ENCODE measurements around the gene ADCYAP1.

- TF ChIP-seq, protein P1, sequence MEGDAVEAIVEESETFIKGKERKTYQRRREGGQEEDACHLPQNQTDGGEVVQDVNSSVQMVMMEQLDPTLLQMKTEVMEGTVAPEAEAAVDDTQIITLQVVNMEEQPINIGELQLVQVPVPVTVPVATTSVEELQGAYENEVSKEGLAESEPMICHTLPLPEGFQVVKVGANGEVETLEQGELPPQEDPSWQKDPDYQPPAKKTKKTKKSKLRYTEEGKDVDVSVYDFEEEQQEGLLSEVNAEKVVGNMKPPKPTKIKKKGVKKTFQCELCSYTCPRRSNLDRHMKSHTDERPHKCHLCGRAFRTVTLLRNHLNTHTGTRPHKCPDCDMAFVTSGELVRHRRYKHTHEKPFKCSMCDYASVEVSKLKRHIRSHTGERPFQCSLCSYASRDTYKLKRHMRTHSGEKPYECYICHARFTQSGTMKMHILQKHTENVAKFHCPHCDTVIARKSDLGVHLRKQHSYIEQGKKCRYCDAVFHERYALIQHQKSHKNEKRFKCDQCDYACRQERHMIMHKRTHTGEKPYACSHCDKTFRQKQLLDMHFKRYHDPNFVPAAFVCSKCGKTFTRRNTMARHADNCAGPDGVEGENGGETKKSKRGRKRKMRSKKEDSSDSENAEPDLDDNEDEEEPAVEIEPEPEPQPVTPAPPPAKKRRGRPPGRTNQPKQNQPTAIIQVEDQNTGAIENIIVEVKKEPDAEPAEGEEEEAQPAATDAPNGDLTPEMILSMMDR (optimal IDR thresholded peaks at IDR 0.05 in 1 of 3, IDR thresholded peaks at IDR 0.05 in 1 of 3, conservative IDR thresholded peaks at IDR 0.05 in 1 of 3; ENCODE audit: extremely low read depth in 1 of 3, insufficient read depth in 2 of 3, low read length in 3 of 3) = no peak
- TF ChIP-seq EZH2 (IDR thresholded peaks at IDR 0.05; ENCODE audit: low read length) = no peak
Measured at GRCh38 chr18:896315-896714, 8.4 kb upstream of the ADCYAP1 start.

All from keratinocyte (primary cell).